ENCODE results near the gene ZNF410.

ZNF410 gene

DNA sequence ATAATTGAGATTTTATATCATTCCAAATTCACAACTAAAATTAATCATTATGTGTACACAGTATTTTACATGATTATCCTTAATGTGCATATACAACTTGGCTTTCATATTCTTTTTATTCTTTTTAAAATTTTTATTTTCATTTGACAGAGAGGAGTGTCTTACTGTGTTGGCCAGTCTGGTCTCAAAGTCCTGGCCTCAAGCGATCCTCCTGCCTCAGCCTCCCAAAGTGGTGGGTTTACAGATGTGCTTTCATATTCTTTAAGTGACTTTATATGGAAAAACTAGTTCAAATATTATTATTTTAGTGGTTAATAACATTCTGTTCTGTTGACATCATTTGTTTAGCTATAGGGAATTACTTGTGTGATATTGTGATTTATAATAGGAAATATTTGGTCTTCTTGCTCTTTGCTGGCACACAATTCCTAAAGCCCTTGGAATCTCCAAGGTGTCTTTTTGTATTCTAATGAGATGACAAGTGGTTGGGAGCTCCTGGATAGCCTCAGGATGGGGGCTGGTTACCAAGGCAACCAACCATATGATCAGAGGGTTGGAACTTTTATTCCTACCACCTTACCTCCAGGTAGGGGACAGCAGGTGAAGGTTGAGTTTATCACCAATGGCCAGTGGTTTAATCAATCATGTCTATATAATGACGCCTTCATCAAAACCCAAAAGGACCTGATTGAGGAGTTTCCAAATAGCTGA is 16.0 kb upstream of the ZNF410 start:
- H3K4me3 ChIP-seq (ENCODE audit: low read depth, low read length) = no peak overlapping the region
- TF ChIP-seq, protein P1, sequence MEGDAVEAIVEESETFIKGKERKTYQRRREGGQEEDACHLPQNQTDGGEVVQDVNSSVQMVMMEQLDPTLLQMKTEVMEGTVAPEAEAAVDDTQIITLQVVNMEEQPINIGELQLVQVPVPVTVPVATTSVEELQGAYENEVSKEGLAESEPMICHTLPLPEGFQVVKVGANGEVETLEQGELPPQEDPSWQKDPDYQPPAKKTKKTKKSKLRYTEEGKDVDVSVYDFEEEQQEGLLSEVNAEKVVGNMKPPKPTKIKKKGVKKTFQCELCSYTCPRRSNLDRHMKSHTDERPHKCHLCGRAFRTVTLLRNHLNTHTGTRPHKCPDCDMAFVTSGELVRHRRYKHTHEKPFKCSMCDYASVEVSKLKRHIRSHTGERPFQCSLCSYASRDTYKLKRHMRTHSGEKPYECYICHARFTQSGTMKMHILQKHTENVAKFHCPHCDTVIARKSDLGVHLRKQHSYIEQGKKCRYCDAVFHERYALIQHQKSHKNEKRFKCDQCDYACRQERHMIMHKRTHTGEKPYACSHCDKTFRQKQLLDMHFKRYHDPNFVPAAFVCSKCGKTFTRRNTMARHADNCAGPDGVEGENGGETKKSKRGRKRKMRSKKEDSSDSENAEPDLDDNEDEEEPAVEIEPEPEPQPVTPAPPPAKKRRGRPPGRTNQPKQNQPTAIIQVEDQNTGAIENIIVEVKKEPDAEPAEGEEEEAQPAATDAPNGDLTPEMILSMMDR (conservative IDR thresholded peaks at IDR 0.05; ENCODE audit: low read depth, low read length) = no peak
- DNase-seq (ENCODE audit: low read depth) = no peak

DNA sequence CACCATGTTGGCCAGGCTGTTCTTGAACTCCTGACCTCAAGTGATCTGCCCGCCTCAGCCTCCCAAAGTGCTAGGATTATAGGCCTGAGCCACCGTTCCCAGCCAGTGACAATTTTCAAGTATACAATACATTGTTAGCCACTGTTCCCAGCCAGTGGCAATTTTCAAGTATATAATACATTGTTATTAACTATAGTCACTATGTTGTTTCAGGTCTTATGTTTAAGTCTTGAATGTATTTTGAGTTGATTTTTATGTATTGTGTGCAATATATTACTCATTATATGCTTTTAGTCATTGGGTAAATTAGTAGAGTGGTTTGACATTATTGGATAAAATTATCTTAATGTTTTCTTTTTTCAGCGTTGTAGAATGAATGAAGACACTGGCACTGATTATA is 13.0 kb upstream of the ZNF410 start:
- no peak for DNase-seq (ENCODE audit: low read depth)
- TF ChIP-seq, protein P1 (conservative IDR thresholded peaks at IDR 0.05; ENCODE audit: low read depth, low read length) = no peak
- no peak overlapping the region for H3K4me3 ChIP-seq (ENCODE audit: low read depth, low read length)

DNA sequence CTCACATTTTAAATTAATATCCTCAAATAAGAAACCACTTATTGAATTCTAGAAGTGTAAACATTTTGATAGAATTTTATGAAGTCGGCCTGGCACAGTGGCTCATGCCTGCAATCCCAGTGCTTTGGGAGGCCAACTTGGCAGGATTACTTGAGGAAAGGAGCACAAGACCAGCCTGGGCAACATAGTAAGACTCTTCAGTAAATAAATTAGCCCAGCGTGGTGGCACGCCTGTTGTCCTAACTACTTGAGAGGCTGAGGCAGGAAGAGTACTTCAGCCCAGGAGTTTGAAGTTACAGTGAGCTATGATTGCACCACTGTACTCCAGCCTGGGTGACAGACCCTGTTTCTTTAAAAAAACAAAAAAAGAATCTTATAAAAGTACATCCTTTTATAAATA is 8.9 kb upstream of the ZNF410 start:
- TF ChIP-seq, protein P1 (conservative IDR thresholded peaks at IDR 0.05; ENCODE audit: low read depth, low read length) = no peak
- H3K4me3 ChIP-seq (ENCODE audit: low read depth, low read length) = no peak overlapping the region
- DNase-seq (ENCODE audit: low read depth) = no peak

DNA sequence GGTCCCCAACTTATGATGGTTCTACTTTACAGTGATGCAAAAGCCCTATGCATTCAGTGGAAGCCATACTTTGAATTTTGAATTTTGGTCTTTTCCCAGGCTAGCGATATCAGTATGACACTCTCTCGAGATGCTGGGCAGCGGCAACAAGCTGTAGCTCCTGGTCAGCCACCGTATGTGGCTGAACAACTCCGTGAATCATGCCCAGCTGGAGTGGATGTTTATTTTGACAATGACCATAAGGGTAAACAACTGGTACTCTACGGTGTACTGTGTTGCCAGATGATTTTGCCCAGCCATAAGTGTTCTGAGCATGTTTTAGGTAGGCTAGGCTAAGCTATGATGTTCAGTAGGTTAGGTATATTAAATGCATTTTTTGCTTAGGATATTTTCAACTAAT is 8.2 kb upstream of the ZNF410 start:
- TF ChIP-seq, protein P1 (conservative IDR thresholded peaks at IDR 0.05; ENCODE audit: low read depth, low read length) = no peak
- DNase-seq (ENCODE audit: low read depth) = peak; percentile 57
- H3K4me3 ChIP-seq (ENCODE audit: low read depth, low read length) = no peak overlapping the region

DNA sequence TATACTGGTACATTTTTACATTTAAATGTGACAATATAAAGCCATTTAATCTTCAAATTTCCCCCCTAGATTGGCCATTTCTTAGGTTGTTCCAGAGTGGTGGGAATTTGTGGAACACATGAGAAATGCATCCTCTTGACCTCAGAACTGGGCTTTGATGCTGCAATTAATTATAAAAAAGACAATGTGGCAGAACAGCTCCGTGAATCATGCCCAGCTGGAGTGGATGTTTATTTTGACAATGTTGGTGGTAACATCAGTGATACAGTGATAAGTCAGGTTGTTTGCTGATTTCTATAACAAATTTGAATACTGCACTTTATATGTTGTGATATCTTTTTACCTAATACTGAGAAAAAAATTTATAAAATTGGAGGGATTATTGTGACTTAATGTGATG is 7.6 kb upstream of the ZNF410 start:
- no peak overlapping the region for H3K4me3 ChIP-seq (ENCODE audit: low read depth, low read length)
- DNase-seq (ENCODE audit: low read depth) = peak; percentile 35
- TF ChIP-seq, protein P1 (conservative IDR thresholded peaks at IDR 0.05; ENCODE audit: low read depth, low read length) = no peak

DNA sequence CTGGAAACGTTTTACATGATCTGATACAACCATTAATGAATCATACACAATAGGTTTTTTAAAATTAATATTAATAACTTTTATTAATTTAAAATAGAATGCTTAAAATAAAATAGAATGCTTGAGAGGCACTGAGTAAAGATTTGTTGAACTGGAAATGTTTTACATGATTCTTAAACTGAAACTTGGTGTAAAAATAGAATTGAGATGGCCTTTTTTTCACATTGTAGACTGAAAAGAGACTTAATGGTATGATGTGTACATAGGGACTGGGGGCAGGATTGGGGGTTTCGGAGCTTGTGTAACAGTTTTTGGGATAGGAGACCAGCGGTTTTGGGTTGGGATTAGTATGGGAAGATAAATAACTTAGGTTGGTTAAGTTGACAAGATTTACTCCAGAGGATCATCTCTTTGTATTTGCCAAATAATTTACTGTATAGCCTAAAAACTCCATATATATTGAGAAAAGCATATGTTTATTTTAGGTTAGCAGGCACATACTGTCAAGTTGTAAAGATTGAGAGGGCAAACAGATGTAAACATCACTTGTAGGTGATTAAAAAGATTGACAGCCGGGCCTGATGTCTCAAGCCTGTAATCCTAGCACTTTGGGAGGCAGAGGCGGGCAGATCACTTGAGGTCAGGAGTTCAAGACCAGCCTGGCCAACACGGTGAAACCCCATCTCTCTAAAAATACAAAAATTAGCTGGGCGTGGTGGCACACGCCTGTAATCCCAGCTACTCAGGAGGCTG is 2.0 kb upstream of the ZNF410 start:
- TF ChIP-seq, protein P1 (conservative IDR thresholded peaks at IDR 0.05; ENCODE audit: low read depth, low read length) = no peak
- no peak for DNase-seq (ENCODE audit: low read depth)

DNA sequence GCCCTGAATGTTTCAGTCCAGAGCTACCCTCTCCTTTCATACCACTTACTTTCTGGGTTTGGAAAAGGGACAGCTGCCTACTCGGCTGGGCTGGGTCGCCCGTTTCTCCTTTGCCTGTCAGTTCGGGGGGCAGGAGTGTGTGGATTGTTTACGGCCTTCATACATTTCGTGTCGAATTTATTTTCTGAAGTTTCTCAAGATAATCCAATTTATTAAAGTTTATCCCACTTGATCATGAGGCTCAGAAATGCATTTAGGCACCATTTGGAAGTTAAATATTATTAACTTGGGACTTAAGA is 608 bp downstream of the ZNF410 start:
- peak overlapping the region; percentile 87 for H3K4me3 ChIP-seq (ENCODE audit: low read depth, low read length)
- TF ChIP-seq, protein P1 (conservative IDR thresholded peaks at IDR 0.05; ENCODE audit: low read depth, low read length) = no peak
- no peak for DNase-seq (ENCODE audit: low read depth)

More for the DNA sequence above, 2.0 kb upstream of the ZNF410 start:
- H3K4me3 ChIP-seq (ENCODE audit: low read depth, low read length) = no peak overlapping the region

All from choroid plexus epithelial cell (primary cell).